Lower lobe of right lung (tissue), 2 donors: ENCODE measurements around the gene CD247. TPM values are rescaled to one million over a fixed set of nuclear protein-coding genes. Genes with fewer than 3 reads are reported as not detected.
A peak's percentile ranks its signal among the peaks of the same experiment; 100 is the strongest.

Experiments
- ATAC-seq, 2 donors: fragments of 200-7000 bp; cut with Tn5 transposase; one replicate each; pipeline ENCODE4 v1.9.1; 2020 to 2022; ENCODE audit warnings: mild to moderate bottlenecking in 2 of 2, moderate library complexity in 2 of 2
- DNase-seq: peaks from one replicate; pipeline ENCODE4 v3.0.0-alpha.2; 2020
- H3K27ac ChIP-seq: fragments of 200-600 bp; one replicate; pipeline ENCODE4 v1.8.0; 2022
- H3K27me3 ChIP-seq: fragments of 200-600 bp; one replicate; pipeline ENCODE4 v1.8.0; 2022; ENCODE audit warnings: low read depth
- H3K36me3 ChIP-seq: fragments of 200-600 bp; one replicate; pipeline ENCODE4 v1.8.0; 2022; ENCODE audit warnings: mild to moderate bottlenecking
- H3K4me1 ChIP-seq: fragments of 200-600 bp; one replicate; pipeline ENCODE4 v1.8.0; 2022
- H3K4me3 ChIP-seq: fragments of 200-600 bp; one replicate; pipeline ENCODE4 v1.8.0; 2022; ENCODE audit warnings: mild to moderate bottlenecking
- H3K9me3 ChIP-seq: fragments of 200-600 bp; one replicate; pipeline ENCODE4 v1.8.0; 2022
- CTCF ChIP-seq: fragments of 200-600 bp; IDR thresholded peaks from one replicate; pipeline ENCODE4 v1.8.0; 2022; ENCODE audit warnings: antibody characterized with exemption, mild to moderate bottlenecking
- intact Hi-C: fragments of 100-400 bp; cut with DNase I; formaldehyde crosslinking; loops from one replicate; pipeline ENCODE4 v1.11.0; 2022
- total RNA-seq: library from RNA; stranded (reverse); fragmentation: NEBNext Ultra II Directional; extraction: Animal tissue kit (Norgen Biotek cat#: 25700); gene quantifications from one replicate; pipeline ENCODE4 v1.2.1, GENCODE V29; 2021
- donor health status: DM: no; HTN: yes; CAD: no; lungs with severe emphysema.

CD247 gene
- total RNA-seq, 1 donor from 2014 or later, result 8.7 TPM

GRCh38 chr1:167423684-167424619, 94.4 kb downstream of the CD247 start:
- DNase-seq, result no peak
- peaks cover 11% of the 10 kb centered on the region for H3K36me3 ChIP-seq
- TF ChIP-seq CTCF, result no peak
- no peaks in the 10 kb centered on the region for H3K4me1 ChIP-seq
- H3K27ac ChIP-seq, result no peak overlapping the region
- H3K4me3 ChIP-seq, result no peak overlapping the region
- no peaks in the 10 kb centered on the region for H3K9me3 ChIP-seq
- intact Hi-C loops, result no loop called here
- H3K27me3 ChIP-seq, result no peaks in the 10 kb centered on the region
- ATAC-seq, result peak in 1 of 2 donors; percentile 9

GRCh38 chr1:167420510-167420909, 97.8 kb downstream of the CD247 start:
- TF ChIP-seq CTCF, result no peak
- H3K27ac ChIP-seq, result no peak overlapping the region
- H3K4me3 ChIP-seq, result no peak overlapping the region
- H3K9me3 ChIP-seq, result no peaks in the 10 kb centered on the region
- H3K27me3 ChIP-seq, result no peaks in the 10 kb centered on the region
- no peaks in the 10 kb centered on the region for H3K4me1 ChIP-seq
- DNase-seq (no peak), ATAC-seq (no peak)
- intact Hi-C loops, result no loop called here
- peaks cover 11% of the 10 kb centered on the region for H3K36me3 ChIP-seq

GRCh38 chr1:167419245-167419644, 99.1 kb downstream of the CD247 start:
- Histone ChIP-seq H3K9me3 (no peaks in the 10 kb centered on the region), H3K4me3 (no peak overlapping the region), H3K27me3 (no peaks in the 10 kb centered on the region), H3K27ac (no peak overlapping the region), H3K4me1 (no peaks in the 10 kb centered on the region), H3K36me3 (peaks cover 7% of the 10 kb centered on the region)
- intact Hi-C loops, result no loop called here
- DNase-seq (no peak), ATAC-seq (no peak)
- TF ChIP-seq CTCF, result no peak

GRCh38 chr1:167418391-167418790, 99.9 kb downstream of the CD247 start:
- no peaks in the 10 kb centered on the region for H3K9me3 ChIP-seq
- ATAC-seq (no peak), DNase-seq (no peak)
- peaks cover 4% of the 10 kb centered on the region for H3K36me3 ChIP-seq
- intact Hi-C loops, result no loop called here
- no peak overlapping the region for H3K4me3 ChIP-seq
- H3K27ac ChIP-seq, result no peak overlapping the region
- no peaks in the 10 kb centered on the region for H3K4me1 ChIP-seq
- no peaks in the 10 kb centered on the region for H3K27me3 ChIP-seq
- no peak for TF ChIP-seq CTCF

- no peaks in the 10 kb centered on the region for H3K27me3 ChIP-seq
- H3K4me1 ChIP-seq, result no peaks in the 10 kb centered on the region
- ATAC-seq (peak; percentile 91 to 96), DNase-seq (peak; percentile 74)
- TF ChIP-seq CTCF, result no peak
- peaks cover 17% of the 10 kb centered on the region for H3K36me3 ChIP-seq
- intact Hi-C loops, result no loop called here
- no peaks in the 10 kb centered on the region for H3K9me3 ChIP-seq
- no peak overlapping the region for H3K4me3 ChIP-seq
- H3K27ac ChIP-seq, result no peak overlapping the region
Observed at GRCh38 chr1:167416506-167416905, 101.8 kb downstream of the CD247 start.
